Skeletal muscle tissue (tissue), 4 donors: ENCODE results near the gene SDK1. TPM values are rescaled to one million over a fixed set of nuclear protein-coding genes. Genes with fewer than 3 reads are reported as not detected.

Experiments
- H3K27ac ChIP-seq: one replicate; pipeline ENCODE4 v1.7.0; 2013; ENCODE audit warnings: mild to moderate bottlenecking, low read depth, low read length, inconsistent platforms
- H3K27me3 ChIP-seq, 3 donors: one replicate each; pipeline ENCODE4 v1.7.0; 2013; ENCODE audit warnings: low read length in 3 of 3; ENCODE audit not compliant: control insufficient read depth in 3 of 3, insufficient read depth in 3 of 3
- H3K36me3 ChIP-seq, 3 donors: one replicate each; pipeline ENCODE4 v1.7.0; 2013; ENCODE audit warnings: low read length in 3 of 3; ENCODE audit not compliant: control insufficient read depth in 3 of 3, insufficient read depth in 3 of 3
- H3K4me1 ChIP-seq, 3 donors: one replicate each; pipeline ENCODE4 v1.7.0; 2013; ENCODE audit warnings: low read length in 3 of 3, mild to moderate bottlenecking in 3 of 3; ENCODE audit not compliant: control insufficient read depth in 3 of 3, insufficient read depth in 3 of 3
- H3K4me3 ChIP-seq, 3 donors: one replicate each; pipeline ENCODE4 v1.7.0; 2013; ENCODE audit warnings: low read length in 3 of 3
- H3K9ac ChIP-seq, 3 donors: one replicate each; pipeline ENCODE4 v1.7.0; 2013; ENCODE audit warnings: low read length in 3 of 3, mild to moderate bottlenecking in 3 of 3, moderate library complexity in 2 of 3, low read depth in 1 of 3
- H3K9me3 ChIP-seq, 3 donors: one replicate each; pipeline ENCODE4 v1.7.0; 2013; ENCODE audit warnings: low read length in 3 of 3; ENCODE audit not compliant: control insufficient read depth in 3 of 3
- total RNA-seq: library from RNA; depleted of rRNA; stranded (reverse); fragments of >200 nt; gene quantifications from one replicate; pipeline ENCODE4 v1.2.3, GENCODE V29; 2014
- donor health status: Osteomylitis.

Gene SDK1
- total RNA-seq, 1 donor from 2014 or later = 3.7 TPM

DNA sequence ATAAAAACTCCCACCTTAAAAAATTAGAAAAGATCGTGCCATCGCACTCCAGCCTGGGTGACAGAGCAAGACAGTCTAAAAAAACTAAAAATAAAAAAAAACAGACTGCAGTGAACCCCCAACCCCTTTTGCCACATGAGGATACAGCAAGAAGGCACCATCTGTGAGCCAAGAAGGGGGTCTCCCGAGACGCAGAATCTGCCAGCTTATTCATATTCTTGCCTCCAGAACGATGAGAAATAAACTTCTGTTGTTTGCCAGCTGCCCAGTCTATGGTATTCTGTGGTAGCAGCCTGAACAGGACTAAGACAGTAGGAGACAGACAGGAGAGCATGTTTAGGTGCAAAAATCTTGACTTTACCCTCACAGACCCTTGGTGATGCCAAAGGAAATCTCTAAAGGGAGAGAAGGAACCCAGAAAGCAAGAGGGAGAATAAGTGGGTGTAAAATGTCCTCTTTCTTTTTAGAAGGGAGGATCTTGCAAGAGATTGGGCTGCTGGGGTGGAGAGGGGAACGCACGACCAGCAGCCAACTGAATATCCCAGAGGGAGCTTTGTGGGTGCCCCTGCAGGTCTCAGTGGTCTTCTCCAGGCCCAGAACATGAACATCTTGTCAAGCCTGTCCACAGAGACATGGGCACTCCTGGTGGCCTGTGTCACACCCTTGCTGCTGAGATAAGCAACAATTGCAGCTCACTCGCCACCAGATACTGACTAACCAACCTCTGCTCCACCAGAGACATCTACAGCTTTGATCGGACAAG, 980.4 kb downstream of the SDK1 start:
- H3K36me3 ChIP-seq = no peaks in the 10 kb centered on the region
- H3K4me3 ChIP-seq = no peak overlapping the region
- H3K9ac ChIP-seq = no peak overlapping the region
- H3K27me3 ChIP-seq = no peaks in the 10 kb centered on the region
- no peak overlapping the region for H3K27ac ChIP-seq
- no peaks in the 10 kb centered on the region for H3K9me3 ChIP-seq
- no peaks in the 10 kb centered on the region for H3K4me1 ChIP-seq

DNA sequence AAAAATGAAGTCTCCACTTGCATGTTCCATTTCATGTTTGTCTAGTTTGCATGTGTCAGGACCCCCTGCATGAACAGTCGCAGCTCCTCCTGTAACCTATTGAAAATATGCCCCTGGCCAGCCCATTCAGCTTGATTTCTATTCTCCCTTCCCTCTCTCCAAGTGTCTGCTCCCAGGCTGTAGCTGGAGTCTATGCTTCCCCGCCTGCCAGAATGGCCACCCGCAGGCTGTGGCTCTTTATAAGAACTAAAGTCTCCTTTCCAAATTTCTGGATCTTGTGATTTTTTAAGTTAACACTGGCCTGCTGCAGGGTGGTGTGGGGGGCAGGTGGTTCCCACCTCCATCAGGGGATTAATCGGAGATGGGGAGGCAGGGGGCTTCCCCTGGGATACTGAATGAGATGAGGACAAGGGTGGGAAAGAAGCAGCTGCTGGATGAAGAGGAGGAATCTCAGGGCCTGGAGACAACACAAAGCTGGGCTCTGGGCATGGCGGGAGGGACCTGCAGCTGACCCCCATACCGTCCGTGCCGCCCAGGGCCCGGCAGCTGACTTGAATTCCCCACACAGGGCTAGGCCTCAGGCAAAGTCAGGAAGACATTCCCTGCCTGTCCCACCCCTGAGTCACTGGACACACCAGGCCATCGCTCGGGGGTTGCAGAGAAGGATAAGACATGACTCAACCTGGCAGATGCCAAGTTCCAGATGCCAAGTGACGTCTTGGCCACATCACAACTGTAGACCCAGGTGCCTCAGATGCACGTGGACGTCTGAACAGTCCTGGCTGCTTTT, 981.6 kb downstream of the SDK1 start:
- no peak overlapping the region for H3K9ac ChIP-seq
- H3K4me1 ChIP-seq = no peaks in the 10 kb centered on the region
- H3K9me3 ChIP-seq = no peaks in the 10 kb centered on the region
- H3K27me3 ChIP-seq = no peaks in the 10 kb centered on the region
- no peak overlapping the region for H3K4me3 ChIP-seq
- H3K36me3 ChIP-seq = no peaks in the 10 kb centered on the region
- H3K27ac ChIP-seq = no peak overlapping the region

DNA sequence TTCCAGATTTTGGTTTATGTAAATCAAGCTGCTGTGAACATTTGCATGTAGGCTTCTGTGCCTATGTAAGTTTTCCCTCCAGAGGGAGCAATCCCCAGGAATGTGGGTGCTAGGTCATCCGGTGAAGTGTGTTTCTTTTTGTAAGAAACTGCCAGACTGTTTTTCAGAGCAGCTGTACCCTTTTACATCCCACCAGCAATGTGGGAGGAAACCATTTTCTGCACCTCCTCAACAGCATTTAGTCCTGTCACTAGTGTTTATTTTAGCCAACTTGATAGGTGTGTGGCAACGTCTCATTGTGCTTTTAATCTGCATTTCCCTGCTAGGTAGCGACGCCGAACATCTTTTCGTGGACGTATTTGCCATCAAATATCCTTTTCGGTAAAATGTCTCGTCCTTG, 985.3 kb downstream of the SDK1 start:
- Histone ChIP-seq H3K4me1 (no peaks in the 10 kb centered on the region), H3K27me3 (no peaks in the 10 kb centered on the region), H3K36me3 (no peaks in the 10 kb centered on the region), H3K27ac (no peak overlapping the region), H3K9me3 (peaks cover 0 to 2% (median 0%) of the 10 kb centered on the region in 3 donors), H3K9ac (no peak overlapping the region), H3K4me3 (no peak overlapping the region)

DNA sequence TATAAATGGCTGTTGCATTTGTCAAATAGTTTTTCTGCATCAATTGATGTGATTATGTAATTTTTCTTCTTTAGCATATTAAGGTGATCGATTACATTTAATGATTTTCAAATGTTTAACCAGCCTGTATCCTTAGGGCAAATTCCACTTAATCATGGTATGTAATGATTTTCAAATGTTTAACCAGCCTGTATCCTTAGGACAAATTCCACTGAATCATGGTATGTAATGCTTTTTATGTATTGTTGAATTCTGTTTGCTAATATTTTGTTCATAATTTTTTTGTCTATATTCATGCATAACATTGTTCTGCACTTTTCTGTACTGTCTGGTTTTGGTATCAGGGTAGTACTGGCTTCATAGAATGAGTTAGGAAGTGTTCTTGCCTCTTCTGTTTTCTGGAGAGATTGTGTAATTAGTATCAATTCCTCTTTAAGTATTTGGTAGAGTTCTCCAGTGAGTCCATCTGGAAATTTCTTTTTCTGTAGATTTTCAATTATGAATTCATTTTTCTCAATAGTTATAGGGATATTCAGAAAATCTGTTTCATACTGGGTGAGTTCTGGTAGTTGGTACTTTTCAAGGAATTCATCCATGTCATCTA, 987.8 kb downstream of the SDK1 start:
- H3K4me3 ChIP-seq = no peak overlapping the region
- H3K9me3 ChIP-seq = peaks cover 0 to 8% (median 6%) of the 10 kb centered on the region in 3 donors
- no peaks in the 10 kb centered on the region for H3K27me3 ChIP-seq
- no peaks in the 10 kb centered on the region for H3K36me3 ChIP-seq
- H3K9ac ChIP-seq = no peak overlapping the region
- H3K27ac ChIP-seq = no peak overlapping the region
- no peaks in the 10 kb centered on the region for H3K4me1 ChIP-seq

DNA sequence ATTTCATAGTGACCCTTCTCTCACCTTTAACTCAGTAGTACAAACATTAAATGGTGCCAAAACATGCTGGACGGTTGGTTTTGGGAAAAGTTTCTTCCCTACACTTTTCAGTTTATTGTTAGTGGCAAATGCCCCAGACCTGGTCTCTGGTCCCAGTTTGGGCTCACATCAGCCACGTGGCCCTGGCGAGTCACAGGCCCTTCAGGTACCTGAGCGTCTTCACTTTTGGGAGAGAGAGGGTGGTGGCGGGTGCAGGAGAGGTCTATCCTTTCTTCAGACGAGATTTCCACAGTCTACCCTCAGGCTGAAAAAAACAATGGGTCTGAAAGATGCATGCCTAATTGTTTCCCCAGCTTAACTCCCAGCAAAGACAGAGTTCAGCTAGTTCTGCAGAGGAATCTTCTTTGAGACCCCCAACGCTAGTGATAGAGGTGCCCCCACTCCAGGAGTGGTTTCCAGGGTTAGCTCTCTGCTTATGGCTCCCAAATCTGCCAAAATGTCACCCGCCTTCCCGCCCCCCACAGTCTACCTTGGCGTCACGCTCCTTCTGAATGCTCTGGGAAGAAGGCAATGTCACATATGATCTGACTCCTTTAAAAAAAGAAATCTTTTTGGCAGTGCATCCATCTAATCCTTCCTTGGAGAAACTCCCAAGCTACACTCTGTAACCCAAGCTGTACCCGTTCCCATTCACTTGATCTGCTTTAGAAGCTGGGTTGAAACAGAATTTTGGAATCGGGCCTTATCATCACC, 996.3 kb downstream of the SDK1 start:
- Histone ChIP-seq H3K36me3 (no peaks in the 10 kb centered on the region), H3K27ac (no peak overlapping the region), H3K9me3 (peaks cover 0 to 9% (median 6%) of the 10 kb centered on the region in 3 donors), H3K9ac (no peak overlapping the region), H3K4me1 (no peaks in the 10 kb centered on the region), H3K4me3 (no peak overlapping the region), H3K27me3 (peaks cover 0 to 8% (median 0%) of the 10 kb centered on the region in 3 donors)

DNA sequence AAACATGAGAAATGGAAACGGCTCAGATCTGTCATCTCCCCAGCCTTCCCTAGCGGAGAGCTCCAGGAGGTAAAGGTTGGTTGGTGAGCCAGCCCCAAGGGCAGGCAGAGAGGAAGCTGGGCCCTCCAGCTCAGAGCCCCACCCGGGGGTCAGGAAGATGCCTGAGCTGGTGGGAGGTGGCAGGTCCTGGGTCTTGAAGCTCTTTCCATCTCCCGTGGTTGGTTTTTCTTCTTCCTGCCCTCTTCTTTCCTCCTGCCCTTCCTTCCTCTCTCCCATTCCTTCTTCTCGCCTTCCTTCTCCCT, 996.8 kb downstream of the SDK1 start:
- Histone ChIP-seq H3K4me1 (no peaks in the 10 kb centered on the region), H3K4me3 (no peak overlapping the region), H3K9me3 (peaks cover 0 to 9% (median 6%) of the 10 kb centered on the region in 3 donors), H3K9ac (no peak overlapping the region), H3K27ac (no peak overlapping the region), H3K36me3 (no peaks in the 10 kb centered on the region), H3K27me3 (peaks cover 0 to 8% (median 0%) of the 10 kb centered on the region in 3 donors)

DNA sequence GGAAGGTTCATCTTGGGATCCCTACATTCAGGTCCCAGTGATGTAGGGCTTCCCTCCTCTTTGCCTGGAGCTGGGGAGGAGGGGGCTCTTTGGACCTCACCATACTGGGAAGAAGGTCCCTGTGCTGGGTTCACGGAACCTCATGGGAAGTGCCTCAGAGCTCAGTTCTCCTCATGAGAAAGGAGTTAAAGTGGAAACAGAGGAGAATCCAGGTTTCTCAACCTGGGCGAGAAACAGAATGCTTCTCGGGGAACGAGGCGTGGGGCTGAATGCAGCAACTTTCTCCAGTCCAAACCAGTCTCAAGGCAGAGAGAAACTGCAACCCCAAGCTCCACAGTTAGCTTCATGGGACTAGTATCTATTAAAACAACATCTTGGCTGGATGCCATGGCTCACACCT, 998.4 kb downstream of the SDK1 start:
- Histone ChIP-seq H3K4me1 (no peaks in the 10 kb centered on the region), H3K9ac (no peak overlapping the region), H3K27ac (no peak overlapping the region)

DNA sequence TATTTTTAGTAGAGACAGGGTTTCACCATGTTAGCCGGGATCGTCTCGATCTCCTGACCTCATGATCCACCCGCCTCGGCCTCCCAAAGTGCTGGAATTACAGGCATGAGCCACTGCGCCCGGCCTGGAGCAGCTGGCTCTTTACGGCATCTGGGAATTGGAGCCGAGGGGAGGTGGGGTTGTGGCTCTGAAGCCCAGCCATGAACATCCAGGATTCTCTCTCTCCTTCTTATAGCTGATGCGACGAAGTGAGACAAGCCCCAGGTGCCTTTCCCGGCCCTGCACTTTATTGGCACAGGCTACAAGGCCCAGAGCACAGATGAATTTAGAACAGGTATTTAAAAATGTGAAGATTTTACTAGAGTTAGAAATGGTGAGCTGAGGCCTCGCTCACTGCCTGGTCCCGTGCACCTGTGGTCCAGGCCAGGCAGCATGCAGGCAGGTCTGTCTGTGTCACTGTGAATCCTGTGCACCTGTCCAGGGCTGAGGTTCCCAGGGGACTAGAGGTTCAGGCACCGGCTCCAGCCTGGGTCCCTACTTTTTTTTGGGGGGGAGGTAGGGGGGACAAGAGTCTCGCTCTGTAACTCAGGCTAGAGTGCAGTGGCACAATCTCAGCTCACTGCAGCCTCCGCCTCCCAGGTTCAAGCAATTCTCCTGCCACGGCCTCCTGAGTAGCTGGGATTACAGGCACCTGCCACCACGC, 1001.3 kb downstream of the SDK1 start:
- Histone ChIP-seq H3K27me3 (peaks cover 0 to 10% (median 0%) of the 10 kb centered on the region in 3 donors), H3K27ac (no peak overlapping the region), H3K4me3 (no peak overlapping the region), H3K4me1 (no peaks in the 10 kb centered on the region), H3K9me3 (no peaks in the 10 kb centered on the region), H3K36me3 (no peaks in the 10 kb centered on the region), H3K9ac (no peak overlapping the region)

More for the DNA sequence above, 998.4 kb downstream of the SDK1 start:
- no peak overlapping the region for H3K4me3 ChIP-seq
- H3K9me3 ChIP-seq = no peaks in the 10 kb centered on the region
- H3K27me3 ChIP-seq = peaks cover 0 to 8% (median 0%) of the 10 kb centered on the region in 3 donors
- no peaks in the 10 kb centered on the region for H3K36me3 ChIP-seq

DNA sequence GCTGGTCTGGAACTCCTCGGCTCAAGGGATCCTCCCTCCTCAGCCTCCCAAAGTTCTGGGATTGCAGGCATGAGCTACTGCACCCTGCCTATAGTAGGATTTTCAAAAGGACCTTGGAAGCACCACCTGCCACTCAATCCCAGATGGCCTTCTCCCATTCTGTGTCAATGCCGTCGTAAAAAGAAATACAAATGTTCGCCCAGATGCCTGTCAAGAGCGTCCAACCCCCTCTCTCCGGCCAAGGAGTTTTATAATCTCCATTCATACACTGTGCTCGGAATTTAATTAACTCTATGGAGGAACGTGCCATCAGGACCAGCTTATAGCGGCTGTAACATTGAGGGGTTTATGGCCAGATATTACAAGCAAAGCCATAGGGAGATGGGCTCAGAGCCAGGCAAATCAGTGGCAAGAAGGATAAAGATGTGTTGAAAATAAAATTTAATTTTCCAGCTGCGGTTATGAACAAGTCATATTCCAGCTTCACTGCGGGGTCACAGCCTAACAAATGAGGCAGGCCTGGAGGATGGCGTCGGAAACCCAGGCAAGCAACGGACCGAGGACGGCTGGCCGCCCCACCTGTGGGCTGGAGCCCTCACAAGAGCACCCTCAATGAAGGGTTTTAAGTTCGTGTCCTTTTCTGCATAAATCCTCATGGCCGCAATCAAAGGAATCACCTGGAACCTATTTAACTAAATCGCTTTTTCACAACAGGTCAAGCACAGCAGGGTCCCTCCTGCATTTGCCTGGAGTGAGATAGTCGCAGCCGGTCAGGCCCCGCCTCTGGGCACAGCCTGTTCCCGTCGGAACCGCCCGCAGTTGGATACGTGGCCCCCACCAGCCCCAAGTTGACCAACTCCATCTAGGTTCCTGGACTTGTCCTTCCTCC, 1006.5 kb downstream of the SDK1 start:
- no peak overlapping the region for H3K27ac ChIP-seq

More for the DNA sequence above, 1006.5 kb downstream of the SDK1 start:
- Histone ChIP-seq H3K4me3 (no peak overlapping the region), H3K9ac (no peak overlapping the region), H3K4me1 (no peaks in the 10 kb centered on the region), H3K9me3 (no peaks in the 10 kb centered on the region), H3K27me3 (peaks cover 0 to 6% (median 0%) of the 10 kb centered on the region in 3 donors), H3K36me3 (no peaks in the 10 kb centered on the region)
